Kidney (tissue), 14 donors: Measurements from ENCODE around the gene TDRKH. TPM values are rescaled to one million over a fixed set of nuclear protein-coding genes. Genes with fewer than 3 reads are reported as not detected.

Experiments used
- DNase-seq, 5 donors: peaks; one replicate each; pipeline ENCODE4 v3.0.0-alpha.2; 2013 to 2020
- FAIRE-seq: peaks from 2 replicates; lab custom pipeline; 2012; peaks lifted over from hg19 to GRCh38; lab: Jason Lieb, UNC
- H3K27ac ChIP-seq, 2 donors: one replicate each; pipeline ENCODE4 v1.7.0; 2013; ENCODE audit warnings: low read depth in 2 of 2, low read length in 2 of 2, inconsistent platforms in 1 of 2
- H3K27me3 ChIP-seq: one replicate; pipeline ENCODE4 v1.7.1; 2013; ENCODE audit warnings: low read length, inconsistent platforms; ENCODE audit not compliant: control insufficient read depth, insufficient read depth
- H3K36me3 ChIP-seq, 3 donors: one replicate each; pipeline versions ENCODE4 v1.7.0 to v1.7.1; 2013; ENCODE audit warnings: low read length in 3 of 3, control low read depth in 1 of 3, inconsistent platforms in 1 of 3; ENCODE audit not compliant: insufficient read depth in 3 of 3, control insufficient read depth in 2 of 3
- H3K4me1 ChIP-seq, 3 donors: one replicate each; pipeline versions ENCODE4 v1.7.0 to v1.7.1; 2013; ENCODE audit warnings: low read length in 3 of 3, inconsistent platforms in 1 of 3, low read depth in 1 of 3; ENCODE audit not compliant: control insufficient read depth in 2 of 3, insufficient read depth in 2 of 3
- H3K4me3 ChIP-seq, 3 donors: one replicate each; pipeline versions ENCODE4 v1.7.0 to v1.8.1; 2013; ENCODE audit warnings: low read length in 3 of 3, control low read depth in 1 of 3, inconsistent platforms in 1 of 3
- H3K9ac ChIP-seq, 3 donors: one replicate each; pipeline versions ENCODE4 v1.7.0 to v1.7.1; 2013; ENCODE audit warnings: low read length in 3 of 3, control low read depth in 1 of 3, inconsistent platforms in 1 of 3
- H3K9me3 ChIP-seq, 3 donors: one replicate each; pipeline versions ENCODE4 v1.7.0 to v1.7.1; 2013; ENCODE audit warnings: low read length in 3 of 3, control low read depth in 1 of 3, inconsistent platforms in 1 of 3; ENCODE audit not compliant: control insufficient read depth in 2 of 3, insufficient read depth in 1 of 3
- intact Hi-C: fragments of 100-400 bp; cut with DNase I; formaldehyde crosslinking; loops from one replicate; pipeline ENCODE4 v1.11.1; 2022
- polyA plus RNA-seq: library from polyadenylated mRNA; stranded (reverse); fragments of 350-450 nt; fragmentation: Illumina TruSeq; extraction: RNeasy Lipid Tissue Mini Kit (QIAGEN cat#74804); gene quantifications from one replicate; pipeline ENCODE4 v1.2.3, GENCODE V29; 2014; ENCODE audit warnings: low read depth, low replicate concordance; ENCODE audit not compliant: insufficient read depth
- total RNA-seq: library from RNA; stranded (reverse); fragmentation: NEBNext Ultra II Directional; extraction: Animal tissue kit (Norgen Biotek cat#: 25700); gene quantifications from one replicate; pipeline ENCODE4 v1.2.1, GENCODE V29; 2021
- TF ChIP-seq, protein P1 (sequence below): IDR thresholded peaks from 3 replicates; pipeline ENCODE4 v1.5.1; 2012; ENCODE audit warnings: mild to moderate bottlenecking, moderate library complexity, borderline replicate concordance; ENCODE audit not compliant: insufficient read depth; ENCODE audit errors: extremely low read depth
- donor health status: control.
- donor health status: control.
- donor health status: control.
- donor health status: control.
- donor health status: control.
- donor health status: DM: yes; HTN: yes; CAD: no.
- donor health status: Normal renal cell carcinoma (clear cell type).

The TDRKH gene
- total and polyA plus RNA-seq, 2 donors from 2014 or later, result 5.3 to 13.5 TPM

DNA sequence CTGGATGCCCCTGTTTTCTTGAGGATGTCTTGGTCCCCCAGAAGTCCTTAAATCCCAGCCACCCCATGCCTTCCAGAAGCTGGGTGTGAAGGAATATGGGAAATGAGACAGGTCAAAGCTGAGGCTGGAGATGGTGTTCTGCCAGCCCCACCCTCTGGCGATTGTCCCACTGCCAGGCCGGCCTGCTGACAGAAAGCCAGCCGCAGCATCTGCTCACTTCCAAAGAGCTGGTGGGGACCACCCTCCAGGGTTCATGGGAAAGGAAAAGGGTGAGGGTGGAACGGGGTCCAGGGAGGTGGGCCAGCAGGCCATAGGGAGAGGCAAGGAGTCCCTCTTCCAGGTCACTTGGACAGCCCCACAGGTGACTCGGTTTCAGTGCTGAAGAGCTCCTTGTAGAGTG, 16.8 kb upstream of the TDRKH start:
- no peaks in the 10 kb centered on the region for H3K27me3 ChIP-seq
- H3K36me3 ChIP-seq, result peaks cover 0 to 24% (median 6%) of the 10 kb centered on the region in 3 donors
- FAIRE-seq (no peak), DNase-seq (no peak)
- H3K4me1 ChIP-seq, result no peaks in the 10 kb centered on the region
- TF ChIP-seq, protein P1, sequence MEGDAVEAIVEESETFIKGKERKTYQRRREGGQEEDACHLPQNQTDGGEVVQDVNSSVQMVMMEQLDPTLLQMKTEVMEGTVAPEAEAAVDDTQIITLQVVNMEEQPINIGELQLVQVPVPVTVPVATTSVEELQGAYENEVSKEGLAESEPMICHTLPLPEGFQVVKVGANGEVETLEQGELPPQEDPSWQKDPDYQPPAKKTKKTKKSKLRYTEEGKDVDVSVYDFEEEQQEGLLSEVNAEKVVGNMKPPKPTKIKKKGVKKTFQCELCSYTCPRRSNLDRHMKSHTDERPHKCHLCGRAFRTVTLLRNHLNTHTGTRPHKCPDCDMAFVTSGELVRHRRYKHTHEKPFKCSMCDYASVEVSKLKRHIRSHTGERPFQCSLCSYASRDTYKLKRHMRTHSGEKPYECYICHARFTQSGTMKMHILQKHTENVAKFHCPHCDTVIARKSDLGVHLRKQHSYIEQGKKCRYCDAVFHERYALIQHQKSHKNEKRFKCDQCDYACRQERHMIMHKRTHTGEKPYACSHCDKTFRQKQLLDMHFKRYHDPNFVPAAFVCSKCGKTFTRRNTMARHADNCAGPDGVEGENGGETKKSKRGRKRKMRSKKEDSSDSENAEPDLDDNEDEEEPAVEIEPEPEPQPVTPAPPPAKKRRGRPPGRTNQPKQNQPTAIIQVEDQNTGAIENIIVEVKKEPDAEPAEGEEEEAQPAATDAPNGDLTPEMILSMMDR, result no peak
- H3K9me3 ChIP-seq, result no peaks in the 10 kb centered on the region
- H3K4me3 ChIP-seq, result no peak overlapping the region
- H3K9ac ChIP-seq, result no peak overlapping the region
- H3K27ac ChIP-seq, result no peak overlapping the region
- intact Hi-C loops, result no loop called here

DNA sequence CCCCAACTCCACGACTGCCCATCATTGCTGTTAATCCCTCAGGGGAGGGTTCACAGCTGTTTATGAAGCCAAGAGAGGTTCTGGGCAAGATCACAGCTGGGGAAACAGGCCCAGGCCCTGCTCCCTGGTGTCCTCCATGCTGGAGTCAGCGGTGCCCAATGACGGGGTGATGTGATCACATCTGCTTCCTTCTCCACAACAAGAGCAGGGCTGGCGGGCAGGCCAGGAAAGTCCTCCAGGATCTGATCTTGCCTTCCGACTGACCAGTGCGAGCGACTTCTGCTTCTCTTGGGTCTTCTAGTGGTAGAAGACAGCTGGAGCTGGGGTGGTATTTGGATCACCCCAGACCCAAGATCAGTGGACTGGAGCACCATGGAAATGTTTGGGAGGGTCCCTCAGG, 15.9 kb upstream of the TDRKH start:
- no peak overlapping the region for H3K27ac ChIP-seq
- no peaks in the 10 kb centered on the region for H3K4me1 ChIP-seq
- H3K27me3 ChIP-seq, result no peaks in the 10 kb centered on the region
- intact Hi-C loops, result no loop called here
- peaks cover 0 to 21% (median 5%) of the 10 kb centered on the region in 3 donors for H3K36me3 ChIP-seq
- H3K9me3 ChIP-seq, result no peaks in the 10 kb centered on the region
- H3K9ac ChIP-seq, result no peak overlapping the region
- FAIRE-seq (no peak), DNase-seq (no peak)
- TF ChIP-seq, protein P1, result no peak
- no peak overlapping the region for H3K4me3 ChIP-seq

DNA sequence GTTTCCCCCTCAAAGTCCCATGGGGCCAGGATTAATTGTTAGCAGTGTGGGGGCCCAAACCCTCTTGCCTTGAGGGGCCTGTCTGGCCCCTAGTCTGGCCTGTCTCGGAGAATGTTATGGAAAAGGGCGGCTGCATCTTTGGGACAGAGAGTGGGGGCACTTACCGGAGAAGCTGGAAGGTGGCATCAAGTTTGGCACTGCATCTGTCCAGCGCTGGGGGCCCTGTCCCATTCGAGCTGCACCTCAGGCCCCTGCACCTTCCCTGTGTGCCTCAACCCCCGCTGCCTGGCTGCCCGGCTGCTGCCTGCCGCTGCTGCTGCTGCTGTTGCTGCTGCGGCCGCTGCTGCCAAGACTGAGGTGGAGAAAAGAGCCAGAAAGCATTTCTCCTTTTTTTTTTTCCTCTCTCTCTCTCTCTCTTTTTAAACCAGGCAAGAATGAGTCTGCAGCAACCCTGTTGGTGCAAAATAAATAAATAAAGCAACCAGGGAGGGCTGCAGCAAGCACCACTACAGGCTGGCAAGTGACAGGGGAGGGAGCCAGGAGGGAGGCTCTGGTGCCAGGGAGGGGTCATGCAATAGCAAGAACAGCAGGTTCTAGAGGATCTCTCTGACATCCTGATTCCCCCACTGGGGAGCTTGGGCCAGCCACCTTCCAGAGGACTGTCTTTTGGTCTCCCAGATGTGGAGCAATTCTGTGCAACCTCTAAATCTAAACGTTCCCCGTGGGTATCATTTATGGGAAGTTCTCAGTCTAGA, 14.9 kb upstream of the TDRKH start, which contains the start of gene LINGO4:
TSS of gene LINGO4 (minus strand) at position 354 of the 755 bp plus-strand sequence. CDS start 2,715 bp downstream, outside the sequence.
- no peak within 1 kb of the TSS for H3K9ac ChIP-seq
- H3K36me3 ChIP-seq, result peaks cover 0 to 21% (median 4%) of the 10 kb centered on the region in 3 donors
- intact Hi-C loops, result no loop called here
- no peak within 1 kb of the TSS for H3K27ac ChIP-seq
- H3K27me3 ChIP-seq, result no peaks in the 10 kb centered on the region
- DNase-seq (no peak), FAIRE-seq (no peak)
- TF ChIP-seq, protein P1, result no peak
- H3K4me3 ChIP-seq, result no peak within 1 kb of the TSS
- no peaks in the 10 kb centered on the region for H3K9me3 ChIP-seq
- H3K4me1 ChIP-seq, result no peaks in the 10 kb centered on the region
